ENCODE measurements around the gene CNPY3. TPM values are rescaled to one million over a fixed set of nuclear protein-coding genes. Genes with fewer than 3 reads are reported as not detected.
A peak's percentile ranks its signal among the peaks of the same experiment; 100 is the strongest.

CNPY3 gene
- total and polyA plus RNA-seq, 2 of the 13 experiments (the other 11 are each of a cell fraction or from before 2014, with no cell fraction given) = 42.3 to 60.2 TPM

- no peak for TF ChIP-seq ETS1 (CRISPR knock-in tag; IDR thresholded peaks at IDR 0.05)
- TF ChIP-seq KMT2A (CRISPR knock-in tag; IDR thresholded peaks at IDR 0.05) = peak; percentile 47
- 0 out of 4 replicates have a peak, but pooled peaks of 1 of the 2 experiments have one; percentile 68 for TF ChIP-seq KLF16 (CRISPR knock-in tag; IDR thresholded peaks at IDR 0.05)
- TF ChIP-seq, protein P1, sequence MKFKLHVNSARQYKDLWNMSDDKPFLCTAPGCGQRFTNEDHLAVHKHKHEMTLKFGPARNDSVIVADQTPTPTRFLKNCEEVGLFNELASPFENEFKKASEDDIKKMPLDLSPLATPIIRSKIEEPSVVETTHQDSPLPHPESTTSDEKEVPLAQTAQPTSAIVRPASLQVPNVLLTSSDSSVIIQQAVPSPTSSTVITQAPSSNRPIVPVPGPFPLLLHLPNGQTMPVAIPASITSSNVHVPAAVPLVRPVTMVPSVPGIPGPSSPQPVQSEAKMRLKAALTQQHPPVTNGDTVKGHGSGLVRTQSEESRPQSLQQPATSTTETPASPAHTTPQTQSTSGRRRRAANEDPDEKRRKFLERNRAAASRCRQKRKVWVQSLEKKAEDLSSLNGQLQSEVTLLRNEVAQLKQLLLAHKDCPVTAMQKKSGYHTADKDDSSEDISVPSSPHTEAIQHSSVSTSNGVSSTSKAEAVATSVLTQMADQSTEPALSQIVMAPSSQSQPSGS (CRISPR knock-in tag; IDR thresholded peaks at IDR 0.05) = peak; percentile 26; the same call in 1 of the 2 replicates
- peak; percentile 42; the same call in 1 of the 2 replicates for TF ChIP-seq ZNF710 (CRISPR knock-in tag; IDR thresholded peaks at IDR 0.05; ENCODE audit: borderline replicate concordance)
- TF ChIP-seq BCL6 (CRISPR knock-in tag; IDR thresholded peaks at IDR 0.05) = no peak
- no peak for TF ChIP-seq XBP1 (CRISPR knock-in tag; IDR thresholded peaks at IDR 0.05)
- no peak for TF ChIP-seq NPAS2 (CRISPR knock-in tag; IDR thresholded peaks at IDR 0.05; ENCODE audit: borderline replicate concordance)
- TF ChIP-seq ZNF33B (CRISPR knock-in tag; IDR thresholded peaks at IDR 0.05) = no peak
- no peak for TF ChIP-seq MXD1 (CRISPR knock-in tag; IDR thresholded peaks at IDR 0.05)
- TF ChIP-seq ZBTB20 (CRISPR knock-in tag; IDR thresholded peaks at IDR 0.05; ENCODE audit: borderline replicate concordance, low read depth) = peak; percentile 27; the same call in 1 of the 2 replicates
- no peak for TF ChIP-seq ZNF382 (CRISPR knock-in tag; IDR thresholded peaks at IDR 0.05; ENCODE audit: borderline replicate concordance)
- 0 out of 2 replicates have a peak, but pooled peaks have one; percentile 39 for TF ChIP-seq TFE3 (CRISPR knock-in tag; IDR thresholded peaks at IDR 0.05)
- peak; percentile 63; the same call in 1 of the 2 replicates for TF ChIP-seq ZNF580 (CRISPR knock-in tag; IDR thresholded peaks at IDR 0.05; ENCODE audit: borderline replicate concordance, low read depth)
- no peak for TF ChIP-seq IKZF1 (IDR thresholded peaks at IDR 0.05)
- 0 out of 2 replicates have a peak, but pooled peaks have one; percentile 48 for TF ChIP-seq ZSCAN31 (CRISPR knock-in tag; IDR thresholded peaks at IDR 0.05; ENCODE audit: low read depth)
- peak; percentile 82; the same call in 1 of the 2 replicates for TF ChIP-seq ZNF512B (CRISPR knock-in tag; IDR thresholded peaks at IDR 0.05; ENCODE audit: borderline replicate concordance)
- 0 out of 2 replicates have a peak, but pooled peaks have one; percentile 18 for TF ChIP-seq YEATS2 (CRISPR knock-in tag; IDR thresholded peaks at IDR 0.05; ENCODE audit: borderline replicate concordance)
Observed at GRCh38 chr6:42901538-42901957, 27.7 kb upstream of the CNPY3 start (continued).
